GM12801 (cell line): Measurements from ENCODE around the gene CMSS1.

ENCODE experiments used
- CTCF ChIP-seq: IDR thresholded peaks from one replicate; pipeline ENCODE4 v1.5.1; 2011; ENCODE audit warnings: control low read depth; ENCODE audit not compliant: insufficient read length; ENCODE audit errors: extremely low read depth

The CMSS1 gene

GRCh38 chr3:100230710-100231109 is 413.0 kb downstream of the CMSS1 start:
- no peak for TF ChIP-seq CTCF
